Left lobe of liver (tissue), 2 donors: ENCODE results near the gene ADSS1. TPM values are rescaled to one million over a fixed set of nuclear protein-coding genes. Genes with fewer than 3 reads are reported as not detected.

Source experiments
- ATAC-seq: fragments of 200-7000 bp; cut with Tn5 transposase; one replicate; pipeline ENCODE4 v1.9.1; 2020; ENCODE audit warnings: mild to moderate bottlenecking, moderate library complexity
- DNase-seq: peaks from one replicate; pipeline ENCODE4 v3.0.0-alpha.2; 2020; ENCODE audit warnings: low spot score
- total RNA-seq: library from RNA; stranded (reverse); gene quantifications from one replicate; pipeline ENCODE4 v1.2.1, GENCODE V29; 2021
- donor health status: DM: no; HTN: no; CAD: no; lungs with moderate emphysema.
- donor health status: DM: no; HTN: yes; CAD: no.

Gene ADSS1
- total RNA-seq, 1 donor from 2014 or later: 51.9 TPM

DNA sequence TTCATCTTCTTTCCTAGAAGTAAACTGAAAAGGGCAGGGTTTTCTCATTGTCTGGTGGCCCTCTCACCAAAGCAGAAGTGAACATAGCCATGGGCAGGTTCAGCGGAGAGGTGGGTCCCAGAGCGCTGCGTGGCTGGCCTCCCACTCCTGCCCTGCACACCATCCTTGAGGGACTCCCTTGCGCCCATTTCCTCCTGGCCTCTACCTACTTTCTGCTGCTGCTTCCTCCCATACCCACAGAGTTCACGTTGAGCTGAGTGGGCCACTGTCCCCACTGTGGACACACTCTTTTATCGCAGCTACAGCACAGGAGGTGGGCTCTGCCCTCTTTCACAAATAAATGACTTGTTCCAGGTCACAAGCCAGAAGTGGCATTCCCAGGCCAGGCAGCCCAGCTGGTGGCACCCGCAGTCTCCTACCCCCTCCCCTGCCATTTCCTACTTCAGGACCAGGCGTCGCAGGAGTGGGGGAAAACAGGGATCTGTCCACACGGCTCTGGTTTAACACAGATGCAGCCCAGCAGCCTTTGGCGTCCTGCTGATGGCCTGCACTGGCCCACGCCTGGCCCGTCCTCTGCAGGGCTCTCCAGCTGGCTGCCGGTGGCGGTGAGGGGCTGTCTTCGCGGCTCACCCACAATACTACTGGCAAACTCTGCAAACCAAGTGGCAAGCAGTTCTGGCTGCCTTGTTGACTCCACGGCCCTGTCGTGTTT, 33.8 kb downstream of the ADSS1 start:
- DNase-seq: no peak
- ATAC-seq: no peak

DNA sequence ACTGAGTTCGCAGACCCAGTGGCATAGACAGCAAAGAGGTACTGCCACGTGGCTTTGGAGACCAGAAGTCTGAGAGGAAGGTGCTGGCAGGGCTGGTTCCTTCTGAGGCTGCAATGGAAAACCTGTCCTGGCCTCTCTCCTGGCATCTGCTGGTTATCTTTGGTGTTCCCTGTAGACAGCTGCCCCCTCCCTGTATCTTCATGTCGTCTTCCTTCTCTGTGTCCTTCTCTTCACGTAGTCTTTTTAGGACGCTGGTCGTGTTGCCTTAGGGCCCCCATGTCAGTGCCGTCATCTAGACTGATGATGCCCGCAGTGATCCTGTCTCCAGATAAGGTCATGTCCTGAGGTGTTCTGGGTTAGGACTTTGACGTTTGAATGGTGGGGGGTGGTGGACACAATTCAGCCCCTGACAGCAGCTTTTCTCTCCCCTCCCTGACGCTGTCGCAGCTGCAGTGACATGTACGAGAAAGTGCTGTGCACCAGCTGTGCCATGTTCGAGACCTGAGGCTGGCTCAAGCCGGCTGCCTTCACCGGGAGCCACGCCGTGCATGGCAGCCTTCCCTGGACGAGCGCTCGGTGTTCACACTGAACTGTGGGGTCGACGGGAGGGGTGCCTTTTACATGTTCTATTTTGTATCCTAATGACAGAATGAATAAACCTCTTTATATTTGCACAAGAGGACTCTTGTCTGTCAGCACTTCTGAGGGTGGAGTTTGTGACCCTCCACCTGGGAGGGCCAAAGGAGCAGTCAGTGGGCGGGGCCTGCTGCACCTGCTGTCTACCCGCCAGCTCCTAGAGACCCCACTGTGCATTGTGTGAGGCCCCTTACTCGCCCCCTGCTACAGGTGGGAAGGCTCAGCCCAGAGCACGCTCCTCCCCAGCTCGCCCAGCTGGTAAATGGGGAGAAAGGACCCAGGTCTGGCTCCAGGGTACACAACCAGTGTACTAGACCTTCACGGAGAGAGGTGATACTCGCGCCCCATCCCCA, 35.2 kb downstream of the ADSS1 start:
- no peak for DNase-seq

DNA sequence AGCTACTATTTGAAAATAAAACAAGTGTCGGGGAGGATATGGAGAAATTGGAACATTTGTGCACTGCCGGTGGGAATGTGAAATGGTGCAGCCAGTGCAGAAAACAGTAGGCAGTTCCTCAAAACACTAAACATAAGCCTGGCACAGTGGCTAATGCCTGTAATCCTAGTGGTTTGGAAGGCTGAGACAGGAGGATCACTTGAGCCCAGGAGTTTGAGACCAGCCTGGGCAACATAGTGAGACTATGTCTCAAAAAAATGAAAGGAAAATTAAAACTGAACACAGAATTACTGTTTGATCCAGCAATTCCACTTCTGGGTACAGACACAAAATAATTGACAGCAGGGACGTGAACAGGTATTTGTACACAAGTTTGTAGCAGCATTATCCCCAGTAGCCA, 41.5 kb downstream of the ADSS1 start:
- ATAC-seq: no peak
- no peak for DNase-seq

More for the DNA sequence above, 35.2 kb downstream of the ADSS1 start:
- no peak for ATAC-seq

DNA sequence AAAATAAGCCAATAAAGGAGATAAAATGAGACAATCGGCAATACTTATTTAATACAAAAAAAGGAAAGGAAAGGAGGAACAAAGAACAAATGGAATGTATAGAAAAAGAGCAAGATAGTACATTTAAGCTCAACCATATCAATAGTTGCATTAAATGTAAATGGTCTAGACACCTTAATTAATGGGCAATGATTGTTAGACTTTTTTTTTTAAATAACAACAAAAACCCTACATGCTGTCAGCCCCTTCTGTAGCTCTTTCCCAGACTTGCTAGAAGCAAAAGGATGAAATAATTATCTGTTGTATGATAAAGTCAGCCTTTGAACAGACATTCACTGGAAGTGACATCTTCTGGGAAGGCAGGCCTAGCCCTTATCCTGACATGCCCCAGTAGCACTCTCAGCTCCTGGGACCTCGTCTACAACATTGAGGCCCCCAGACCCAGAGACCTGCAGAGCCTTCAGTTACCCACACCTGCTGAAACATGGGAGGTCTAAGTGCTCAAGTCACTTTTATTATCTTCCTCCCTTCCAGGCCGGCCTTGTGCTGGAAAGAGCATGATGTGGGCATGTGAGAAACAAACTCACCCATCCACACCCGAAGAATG, 42.3 kb downstream of the ADSS1 start:
- DNase-seq (no peak), ATAC-seq (no peak)

DNA sequence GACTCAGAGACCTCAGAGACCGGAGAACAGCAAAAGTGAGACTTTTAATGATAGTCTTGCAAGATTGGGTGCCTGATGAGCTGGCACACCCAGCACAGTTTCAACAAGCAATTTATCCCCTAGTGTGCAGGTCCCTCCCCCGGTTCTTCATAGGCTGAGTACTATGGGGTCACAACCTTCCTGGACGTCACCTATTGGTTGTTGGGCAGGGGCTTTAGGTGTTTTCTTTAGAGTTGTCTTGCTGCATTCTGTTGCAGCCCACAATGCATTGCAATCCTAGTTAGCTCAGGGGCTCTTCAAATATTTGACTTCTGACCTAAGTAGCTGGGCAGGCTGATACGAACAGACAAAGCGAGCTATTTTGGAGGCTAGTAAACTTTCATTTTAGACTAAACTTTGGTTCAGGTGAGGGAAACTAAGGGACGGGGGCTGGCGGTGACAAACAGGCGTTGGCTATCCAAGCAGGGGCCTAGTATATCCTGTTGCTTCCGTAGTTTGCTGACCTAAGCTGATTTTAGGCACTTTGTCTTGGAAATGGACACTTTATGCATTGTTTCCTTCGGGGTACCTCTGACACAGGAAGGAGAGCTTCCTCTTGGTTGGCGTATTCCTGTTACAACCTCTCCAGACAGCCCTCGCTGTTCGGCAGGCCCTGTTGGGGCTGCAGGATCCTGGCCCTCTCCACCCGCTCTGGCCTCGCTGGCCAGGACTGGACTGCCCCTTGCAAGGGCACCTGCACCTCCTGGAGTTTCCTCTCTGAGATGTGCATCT, 43.0 kb downstream of the ADSS1 start:
- DNase-seq: no peak
- ATAC-seq: peak; percentile 3

DNA sequence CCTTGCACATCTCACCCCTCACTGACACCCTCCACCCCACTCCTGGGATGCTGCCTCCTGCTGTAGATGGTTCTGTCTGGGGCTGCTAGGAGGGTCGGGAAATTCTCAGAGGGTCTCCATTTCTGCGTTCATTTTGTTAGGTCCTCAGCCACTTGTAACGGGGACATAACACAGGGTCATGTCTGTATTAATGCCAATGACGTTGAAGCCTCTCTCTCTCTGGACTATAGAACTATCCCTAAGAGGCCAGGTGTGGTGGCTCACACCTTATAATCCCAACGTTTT, 43.5 kb downstream of the ADSS1 start:
- no peak for DNase-seq
- ATAC-seq: no peak

DNA sequence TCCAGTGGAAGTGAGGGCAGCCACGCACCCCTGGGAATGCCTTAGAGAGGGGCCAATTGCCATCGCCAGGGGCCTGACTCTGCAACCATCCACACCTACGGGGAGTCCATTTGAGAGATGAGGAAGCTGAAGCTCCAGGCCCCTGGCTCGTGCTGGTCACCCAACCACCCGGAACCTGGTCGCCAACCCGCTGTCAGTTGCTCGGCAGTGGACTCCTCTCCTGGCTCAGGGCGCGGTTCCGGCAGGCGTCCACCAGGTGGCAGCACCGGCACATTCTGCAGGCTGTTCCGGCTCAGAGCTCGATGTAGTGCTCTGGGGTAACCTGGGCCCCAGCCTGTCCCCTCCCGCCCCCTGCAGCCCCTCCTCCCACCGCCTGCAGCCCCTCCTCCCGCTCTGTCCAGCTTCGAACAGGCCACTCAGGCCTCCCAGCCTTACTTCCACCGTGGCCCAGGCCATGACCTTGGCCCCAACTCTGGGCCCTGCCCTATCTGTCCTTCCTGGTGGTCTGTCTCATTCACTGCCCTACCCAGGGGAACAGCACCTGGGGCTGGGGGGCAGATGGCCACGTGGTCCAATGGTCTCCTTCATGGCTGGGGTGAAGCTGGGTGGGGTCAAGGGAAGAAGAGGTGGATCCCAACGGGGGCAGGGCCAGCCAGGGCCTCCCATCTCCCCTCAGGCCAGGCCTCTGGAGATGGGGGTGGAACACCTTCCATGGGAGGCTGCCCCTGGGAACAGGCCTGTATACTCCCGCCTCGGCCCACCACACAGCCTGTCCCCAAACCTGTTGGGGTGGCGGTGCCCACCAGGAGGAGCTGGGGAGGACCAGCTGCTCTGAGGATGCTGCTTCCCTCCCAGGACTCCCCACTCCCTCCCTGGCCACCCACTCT, 44.7 kb downstream of the ADSS1 start:
- peak; percentile 91 for DNase-seq
- peak; percentile 92 for ATAC-seq

DNA sequence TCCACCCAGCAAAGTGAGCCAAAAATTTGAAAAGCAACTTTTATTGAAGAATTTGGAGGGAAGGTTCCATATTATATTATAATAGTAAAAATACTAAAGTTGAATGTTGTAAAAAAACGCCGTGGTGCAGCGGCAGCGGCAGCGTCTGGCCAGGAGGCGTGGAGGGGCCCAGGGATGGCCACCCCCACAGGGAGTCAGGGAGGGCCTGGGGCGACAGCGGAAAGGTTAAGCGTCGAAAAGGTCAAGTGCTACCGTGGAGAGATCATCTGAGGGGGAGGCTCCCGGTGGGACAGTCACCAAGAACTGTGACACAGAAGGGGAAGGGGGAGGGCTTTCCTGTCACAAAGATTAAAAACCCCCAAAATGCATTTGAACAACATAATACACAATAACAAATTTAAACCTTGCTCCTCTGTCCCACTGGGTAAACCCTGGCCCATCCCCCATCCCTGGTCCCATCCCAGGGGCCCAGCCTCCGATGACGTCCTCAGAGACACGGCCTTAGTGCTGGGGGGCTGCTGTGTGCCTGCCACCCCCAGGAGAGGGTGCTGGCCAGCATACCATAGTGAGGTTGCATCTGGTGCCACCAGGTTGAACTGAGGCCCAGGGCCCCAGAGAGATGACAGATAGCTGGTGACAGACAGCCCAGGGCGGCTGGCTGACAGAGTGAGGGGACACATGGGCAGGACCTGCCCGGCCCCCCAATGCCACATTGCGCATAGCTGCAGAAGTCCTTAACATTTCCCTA, 45.5 kb downstream of the ADSS1 start:
- DNase-seq: no peak
- no peak for ATAC-seq

DNA sequence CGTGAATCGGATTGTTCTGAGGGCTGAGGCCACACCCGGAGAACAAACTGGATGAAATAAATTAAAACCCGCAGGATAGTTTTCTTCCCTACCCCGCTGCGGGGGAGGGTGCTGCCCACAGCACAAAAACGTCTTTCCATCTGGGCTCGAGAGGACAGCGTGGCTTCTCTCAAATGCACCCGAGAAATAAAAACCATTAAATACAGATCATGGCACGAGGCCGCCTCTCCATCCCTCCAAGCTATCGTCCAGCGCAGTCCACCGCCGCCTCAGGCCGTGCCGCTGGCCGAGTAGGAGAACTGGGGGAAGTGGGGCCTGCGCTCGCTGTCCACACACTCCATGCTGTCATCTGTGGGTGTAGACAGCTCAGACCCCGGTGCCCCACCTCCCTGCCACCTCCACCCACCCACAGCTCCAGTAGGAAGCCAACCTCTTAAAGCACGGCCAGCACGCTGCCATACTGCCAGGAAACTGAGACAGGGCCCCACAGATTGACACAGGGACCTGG, 46.1 kb downstream of the ADSS1 start:
- DNase-seq: no peak
- no peak for ATAC-seq

DNA sequence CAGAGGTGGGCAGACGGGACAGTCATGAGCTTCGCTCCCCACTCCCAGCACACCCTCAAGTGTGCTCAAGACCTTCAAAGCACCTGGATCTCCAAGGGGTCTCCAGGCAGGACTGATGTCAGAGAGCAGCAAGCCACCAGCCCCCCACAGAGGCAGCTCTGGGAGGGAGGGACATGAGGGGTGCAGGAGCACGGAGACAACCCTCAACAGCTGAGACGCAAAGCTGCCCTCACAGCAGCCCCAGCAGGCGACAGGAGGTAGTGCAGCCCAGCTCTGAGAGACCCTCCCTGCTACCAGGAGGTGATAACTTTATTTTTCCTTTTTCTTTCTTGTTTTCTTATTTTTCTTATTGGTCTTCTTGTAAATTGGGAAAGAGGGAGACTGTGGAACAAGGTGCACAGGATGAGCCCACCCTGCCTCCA, 46.8 kb downstream of the ADSS1 start:
- DNase-seq: no peak
- no peak for ATAC-seq

DNA sequence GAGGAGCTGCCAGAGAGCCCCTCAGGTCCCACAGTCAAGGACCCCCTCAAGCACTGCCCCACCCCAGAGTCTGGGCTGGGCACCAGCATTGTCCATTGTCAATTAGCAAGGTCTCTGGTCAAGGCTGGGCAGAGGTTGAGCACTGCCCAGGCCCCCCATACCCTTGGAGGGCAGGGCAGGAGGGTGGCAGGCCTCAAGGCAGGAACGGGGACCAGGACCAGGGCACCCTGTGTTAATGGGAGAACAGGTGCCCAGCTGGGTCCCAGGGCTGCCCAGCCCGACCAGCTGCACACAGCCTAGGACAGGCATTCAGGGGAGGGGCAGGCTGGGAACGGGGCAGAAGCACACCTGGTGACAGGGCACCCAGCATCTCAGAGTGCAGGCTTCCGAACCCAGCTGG, 47.3 kb downstream of the ADSS1 start:
- ATAC-seq (no peak), DNase-seq (no peak)

DNA sequence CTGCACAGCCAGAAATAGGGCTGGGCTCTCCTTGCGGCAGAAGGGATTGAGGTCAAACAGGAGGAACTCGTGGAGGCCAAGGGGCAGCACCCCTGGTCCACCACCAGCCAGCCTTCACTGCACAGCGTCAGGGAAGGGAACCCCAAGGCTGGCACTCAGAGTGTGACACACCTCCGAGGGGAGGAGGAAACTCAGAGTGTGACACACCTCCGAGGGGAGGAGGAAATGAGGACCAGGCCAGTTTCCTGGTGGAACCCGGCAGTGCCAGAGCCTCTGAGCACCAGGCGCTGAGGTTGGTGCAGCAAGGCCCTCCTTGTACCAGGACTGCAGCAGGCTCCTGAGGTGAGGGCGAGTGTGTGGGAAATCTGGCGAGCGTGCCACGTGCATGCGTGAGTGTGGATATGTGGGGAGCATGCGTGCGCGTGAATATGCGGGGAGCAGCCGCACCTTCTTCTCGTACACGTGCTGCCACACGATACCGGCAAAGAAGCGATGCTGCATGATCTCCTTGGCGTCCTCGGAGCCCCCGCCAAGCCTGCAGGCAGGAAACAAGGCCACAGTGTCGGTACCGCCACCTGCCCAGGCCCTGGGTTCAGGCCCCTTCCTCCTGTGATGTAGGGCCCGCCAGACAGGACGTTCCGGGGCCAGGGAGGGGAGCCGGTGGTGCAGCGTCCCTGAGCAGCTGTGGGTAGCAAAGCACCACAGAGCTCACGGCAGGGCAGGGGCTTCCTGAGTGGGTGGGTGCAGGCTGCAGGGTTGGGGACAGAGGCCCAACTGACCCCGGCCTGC, 48.1 kb downstream of the ADSS1 start:
- no peak for ATAC-seq

DNA sequence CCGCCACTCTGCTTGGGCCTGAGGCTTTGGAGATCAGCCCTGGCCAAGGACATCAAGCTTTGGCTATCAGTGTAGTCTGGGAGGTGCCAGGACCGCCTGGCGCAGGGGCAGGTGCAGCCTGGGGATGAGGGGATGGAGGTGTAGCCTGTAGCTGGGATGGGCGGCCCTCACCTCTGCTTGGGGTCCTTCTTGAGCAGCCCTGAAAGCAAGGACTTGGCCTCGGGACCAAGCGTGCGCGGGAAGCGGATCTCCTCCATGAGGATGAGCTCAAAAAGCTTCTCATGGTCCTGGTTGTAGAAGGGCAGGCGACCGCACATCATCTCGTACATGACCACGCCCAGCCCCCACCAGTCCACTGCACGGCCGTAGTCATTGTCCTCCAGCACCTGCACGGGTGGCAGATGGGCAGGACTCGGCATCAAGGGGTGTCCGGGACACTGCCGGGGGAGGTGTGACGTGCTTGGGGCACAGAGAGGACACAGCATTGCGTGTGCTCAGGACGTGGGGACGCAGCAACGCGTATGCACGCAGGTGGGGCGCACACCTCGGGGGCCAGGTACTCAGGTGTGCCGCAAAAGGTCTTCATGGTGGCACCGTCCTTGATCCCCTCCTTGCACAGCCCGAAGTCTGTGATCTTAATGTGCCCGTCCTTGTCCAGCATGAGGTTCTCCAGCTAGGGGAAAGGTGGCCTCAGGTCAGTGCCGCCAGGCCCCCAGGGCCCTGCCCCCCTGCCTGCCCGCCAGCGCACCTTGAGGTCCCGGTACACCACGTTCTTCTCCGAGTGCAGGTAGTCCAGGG, 48.9 kb downstream of the ADSS1 start:
- DNase-seq (no peak), ATAC-seq (no peak)

More for the DNA sequence above, 48.1 kb downstream of the ADSS1 start:
- DNase-seq: no peak

DNA sequence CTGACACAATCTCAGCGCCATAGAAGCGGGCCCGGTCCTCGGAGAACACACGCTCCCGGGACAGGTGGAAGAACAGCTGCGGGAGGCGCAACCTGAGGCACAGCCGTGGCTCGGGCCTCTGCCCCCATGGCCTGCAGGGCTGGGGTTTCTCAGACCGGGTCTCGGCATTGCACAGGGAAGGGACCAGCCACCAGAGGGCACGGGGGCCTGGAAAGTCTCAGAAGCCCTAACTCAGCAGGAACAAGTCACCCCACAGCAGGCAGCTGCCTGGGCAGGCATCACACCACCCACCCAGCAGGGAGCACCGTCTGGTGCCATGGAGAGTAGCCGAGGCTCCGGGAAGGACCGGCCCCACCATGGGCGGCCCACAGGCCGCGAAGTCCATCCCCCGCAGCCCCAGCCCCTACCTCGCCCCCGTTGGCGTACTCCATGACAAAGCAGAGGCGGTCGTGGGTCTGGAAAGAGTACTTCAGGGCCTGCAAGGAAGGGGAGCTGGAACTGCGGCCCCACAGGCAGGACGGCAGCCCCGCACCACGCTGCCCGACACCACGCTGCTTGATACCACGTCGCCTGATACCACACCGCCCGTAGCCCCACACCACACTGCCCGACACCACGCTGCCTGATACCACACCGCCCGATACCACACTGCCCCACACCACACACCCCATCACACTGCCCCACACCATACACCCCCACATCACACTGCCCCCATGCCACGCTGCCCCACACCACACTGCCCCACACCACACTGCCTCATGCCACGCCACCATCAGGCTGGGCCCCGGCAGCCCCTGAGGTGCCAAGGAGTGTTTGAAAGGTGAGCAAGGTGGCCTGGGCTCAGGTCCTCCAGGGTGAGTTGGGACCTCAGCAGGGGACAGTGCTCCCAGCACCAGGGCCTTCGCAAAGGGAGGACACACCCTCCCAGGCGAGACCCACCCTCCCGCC, 49.8 kb downstream of the ADSS1 start:
- ATAC-seq: no peak
- no peak for DNase-seq

DNA sequence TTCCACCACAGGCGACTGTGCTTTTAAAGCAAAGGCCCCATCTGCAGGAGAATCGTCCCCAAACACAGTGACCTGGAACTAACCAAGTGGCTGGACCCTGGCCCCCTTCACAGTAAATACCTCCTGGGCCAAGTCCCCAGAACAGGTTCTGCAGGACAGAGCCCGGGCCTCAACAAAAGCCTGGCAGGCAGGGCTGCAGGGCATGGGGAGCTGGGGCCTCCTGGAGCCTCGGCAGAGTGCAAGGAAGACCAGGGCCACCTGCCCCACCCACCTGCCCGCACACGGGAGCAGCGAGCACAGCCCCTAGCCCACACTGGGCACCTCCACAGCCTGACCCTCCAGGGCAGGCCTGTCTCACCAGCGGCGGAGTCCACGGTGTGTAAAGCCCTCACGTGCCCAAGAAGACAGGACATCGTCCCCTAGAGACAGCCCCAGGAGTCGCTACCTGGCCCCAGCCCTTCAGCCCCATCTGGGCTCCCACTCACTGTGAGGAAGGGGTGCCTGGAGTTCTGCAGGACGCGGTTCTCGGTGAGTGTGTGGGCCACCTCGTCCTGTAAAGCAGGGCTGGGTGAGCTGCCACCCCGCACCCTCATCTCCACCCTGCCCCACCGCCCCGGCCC, 50.5 kb downstream of the ADSS1 start:
- DNase-seq: no peak
- no peak for ATAC-seq

DNA sequence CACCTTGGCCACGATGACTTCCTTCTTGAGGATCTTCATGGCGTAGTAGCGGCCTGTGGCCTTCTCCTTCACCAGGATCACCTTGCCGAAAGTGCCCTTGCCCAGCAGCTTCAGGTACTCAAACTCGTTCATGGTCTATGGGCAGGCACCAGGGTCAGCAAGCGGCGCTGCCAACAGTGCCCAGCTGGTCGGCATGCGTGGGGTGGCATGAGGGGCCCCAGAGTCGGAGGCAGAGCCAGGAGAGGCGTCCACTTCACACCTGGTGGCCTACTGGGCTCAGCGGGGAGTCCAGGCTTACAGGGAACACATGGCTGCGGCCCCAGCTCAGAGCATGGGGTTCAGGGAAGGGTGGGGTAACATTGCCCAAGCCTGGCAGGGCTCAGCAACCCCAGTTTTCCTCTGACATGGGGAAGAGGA, 51.1 kb downstream of the ADSS1 start:
- no peak for DNase-seq

More for the DNA sequence above, 51.1 kb downstream of the ADSS1 start:
- no peak for ATAC-seq
